Lung microvascular endothelial cell (primary cell): ENCODE measurements around the gene PLA2G7. TPM values are rescaled to one million over a fixed set of nuclear protein-coding genes. Genes with fewer than 3 reads are reported as not detected.
A peak's percentile ranks its signal among the peaks of the same experiment; 100 is the strongest.
"Not testable (repeated sequence)": the region's sequence is repeated elsewhere in the genome, so short reads cannot be mapped to it uniquely, and the experiment has no call there.

ENCODE experiments used
- DNase-seq, 2 donors: peaks; one replicate each; pipeline versions ENCODE4 v3.0.0 to v3.0.0-alpha.2; 2010; ENCODE audit warnings: low read depth in 2 of 2
- total RNA-seq: library from RNA; depleted of rRNA; stranded (reverse); fragments of >200 nt; gene quantifications from 2 replicates; pipeline ENCODE4 v1.2.1, GENCODE V29; 2014

PLA2G7 gene
- total RNA-seq, 1 donor from 2014 or later: not detected

GRCh38 chr6:46748940-46749503, 13.8 kb upstream of the PLA2G7 start:
- no peak for DNase-seq

GRCh38 chr6:46746696-46747095, 11.5 kb upstream of the PLA2G7 start, which contains the start of gene ANKRD66:
Gene ANKRD66 (plus strand): TSS chr6:46746933. CDS start chr6:46751949, 5,016 bp downstream.
- DNase-seq: no peak

GRCh38 chr6:46745973-46746372, 10.8 kb upstream of the PLA2G7 start:
- DNase-seq: no peak

GRCh38 chr6:46744159-46744725, 9.1 kb upstream of the PLA2G7 start:
- not testable (repeated sequence) for DNase-seq

- no peak for DNase-seq
These were observed 8.4 kb upstream of the PLA2G7 start for GRCh38 chr6:46743425-46744158.

- DNase-seq: no peak
These were observed 6.7 kb upstream of the PLA2G7 start for GRCh38 chr6:46741910-46742309.

- no peak for DNase-seq
These were observed 6.3 kb upstream of the PLA2G7 start for GRCh38 chr6:46741482-46741881.

- no peak for DNase-seq
These were observed 1.7 kb upstream of the PLA2G7 start for GRCh38 chr6:46736906-46737305.

GRCh38 chr6:46735720-46736031, 501 bp upstream of the PLA2G7 start:
- DNase-seq: no peak

- DNase-seq: no peak
These were observed 1.8 kb downstream of the PLA2G7 start for GRCh38 chr6:46733341-46733801.

- no peak for DNase-seq
These were observed 4.2 kb downstream of the PLA2G7 start for GRCh38 chr6:46730921-46731461.

GRCh38 chr6:46729787-46730326, 5.3 kb downstream of the PLA2G7 start:
- no peak for DNase-seq

GRCh38 chr6:46720401-46720800, 14.8 kb downstream of the PLA2G7 start:
- DNase-seq: no peak

GRCh38 chr6:46719099-46719498, 16.1 kb downstream of the PLA2G7 start:
- DNase-seq: no peak

GRCh38 chr6:46715141-46715540, 20.0 kb downstream of the PLA2G7 start:
- DNase-seq: no peak

- DNase-seq: no peak
These were observed 23.7 kb downstream of the PLA2G7 start for GRCh38 chr6:46711491-46711890.

- no peak for DNase-seq
These were observed 28.7 kb downstream of the PLA2G7 start for GRCh38 chr6:46706464-46706863.

GRCh38 chr6:46704562-46704961, 30.6 kb downstream of the PLA2G7 start:
- DNase-seq: peak; percentile 12 to 19

GRCh38 chr6:46699970-46700369, 35.2 kb downstream of the PLA2G7 start:
- DNase-seq: no peak

- DNase-seq: no peak
These were observed 44.2 kb downstream of the PLA2G7 start for GRCh38 chr6:46690911-46691451.

- no peak for DNase-seq
These were observed 44.9 kb downstream of the PLA2G7 start for GRCh38 chr6:46690141-46690755.

- no peak for DNase-seq
These were observed 45.5 kb downstream of the PLA2G7 start for GRCh38 chr6:46689657-46690056.
